Measurements from ENCODE around the gene RHOF. TPM values are rescaled to one million over a fixed set of nuclear protein-coding genes. Genes with fewer than 3 reads are reported as not detected.

RHOF gene
- total and polyA plus RNA-seq, 2 donors (not counting 1 experiment from before 2014, with no cell fraction given), result 2.3 to 6.8 TPM

DNA sequence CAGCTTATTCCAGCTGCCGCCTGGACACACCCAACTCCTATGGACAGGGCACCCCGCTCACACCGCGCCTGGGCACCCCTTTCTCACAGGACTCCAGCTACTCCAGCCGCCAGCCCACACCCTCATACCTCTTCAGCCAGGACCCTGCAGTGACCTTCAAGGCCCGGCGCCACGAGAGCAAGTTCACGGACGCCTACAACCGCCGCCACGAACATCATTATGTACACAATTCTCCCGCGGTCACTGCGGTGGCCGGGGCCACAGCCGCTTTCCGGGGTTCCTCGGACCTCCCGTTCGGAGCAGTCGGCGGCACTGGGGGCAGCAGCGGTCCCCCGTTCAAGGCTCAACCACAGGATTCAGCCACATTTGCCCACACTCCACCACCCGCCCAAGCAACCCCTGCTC is 16.2 kb upstream of the RHOF start:
- Histone ChIP-seq H3K4me3 (replicated peaks in 1 of 4; ENCODE audit: control extremely low read depth in 1 of 4, insufficient read depth in 1 of 4, low read depth in 3 of 4, low read length in 4 of 4) (no peak overlapping the region), H3K9me3 (ENCODE audit: control insufficient read depth, insufficient read depth, low read depth, low read length) (no peaks in the 10 kb centered on the region)

GRCh38 chr12:121808623-121809022 is 15.1 kb upstream of the RHOF start:
- peaks cover 88% of the 10 kb centered on the region for H3K79me2 ChIP-seq (ENCODE audit: control insufficient read depth, insufficient read depth, low read length)
- peaks cover 14% of the 10 kb centered on the region for H3K4me1 ChIP-seq (ENCODE audit: control insufficient read depth, extremely low read depth, insufficient read depth, low read length)
- no peak overlapping the region for H3K9ac ChIP-seq (ENCODE audit: insufficient read depth, low read length)
- H3K9me3 ChIP-seq (ENCODE audit: control insufficient read depth, insufficient read depth, low read depth, low read length), result no peaks in the 10 kb centered on the region
- H2AFZ ChIP-seq (ENCODE audit: low read length), result no peak overlapping the region
- H3K27me3 ChIP-seq (ENCODE audit: control insufficient read depth, insufficient read depth, low read length), result no peaks in the 10 kb centered on the region
- H3K36me3 ChIP-seq (ENCODE audit: control insufficient read depth, insufficient read depth, low read length), result peaks cover 32% of the 10 kb centered on the region
- TF ChIP-seq CTCF (conservative IDR thresholded peaks at IDR 0.05 in 1 of 2, IDR thresholded peaks at IDR 0.05 in 1 of 2; ENCODE audit: low read depth in 1 of 2, low read length in 2 of 2), result no peak
- no peak for TF ChIP-seq EZH2 (IDR thresholded peaks at IDR 0.05; ENCODE audit: low read length, missing control alignments)
- no peak overlapping the region for H3K4me3 ChIP-seq (replicated peaks in 1 of 4; ENCODE audit: control extremely low read depth in 1 of 4, insufficient read depth in 1 of 4, low read depth in 3 of 4, low read length in 4 of 4)
- no peaks in the 10 kb centered on the region for H4K20me1 ChIP-seq (ENCODE audit: control insufficient read depth, extremely low read depth, insufficient read depth, low read length)
- DNase-seq (ENCODE audit: low read depth in 2 of 2), result no peak
- H3K4me2 ChIP-seq (ENCODE audit: extremely low read depth, insufficient read depth, low read length), result no peak overlapping the region
- H3K27ac ChIP-seq (ENCODE audit: insufficient read depth, low read length), result no peak overlapping the region

More for the DNA sequence above, 16.2 kb upstream of the RHOF start:
- Histone ChIP-seq H3K4me2 (ENCODE audit: extremely low read depth, insufficient read depth, low read length) (no peak overlapping the region), H3K27me3 (ENCODE audit: control insufficient read depth, insufficient read depth, low read length) (no peaks in the 10 kb centered on the region), H3K36me3 (ENCODE audit: control insufficient read depth, insufficient read depth, low read length) (peaks cover 36% of the 10 kb centered on the region), H3K79me2 (ENCODE audit: control insufficient read depth, insufficient read depth, low read length) (peaks cover 93% of the 10 kb centered on the region), H3K27ac (ENCODE audit: insufficient read depth, low read length) (no peak overlapping the region), H3K9ac (ENCODE audit: insufficient read depth, low read length) (no peak overlapping the region), H4K20me1 (ENCODE audit: control insufficient read depth, extremely low read depth, insufficient read depth, low read length) (no peaks in the 10 kb centered on the region), H3K4me1 (ENCODE audit: control insufficient read depth, extremely low read depth, insufficient read depth, low read length) (peaks cover 14% of the 10 kb centered on the region), H2AFZ (ENCODE audit: low read length) (no peak overlapping the region)
- TF ChIP-seq EZH2 (IDR thresholded peaks at IDR 0.05; ENCODE audit: low read length, missing control alignments) (no peak), CTCF (conservative IDR thresholded peaks at IDR 0.05 in 1 of 2, IDR thresholded peaks at IDR 0.05 in 1 of 2; ENCODE audit: low read depth in 1 of 2, low read length in 2 of 2) (no peak)
- DNase-seq (ENCODE audit: low read depth in 2 of 2), result no peak

DNA sequence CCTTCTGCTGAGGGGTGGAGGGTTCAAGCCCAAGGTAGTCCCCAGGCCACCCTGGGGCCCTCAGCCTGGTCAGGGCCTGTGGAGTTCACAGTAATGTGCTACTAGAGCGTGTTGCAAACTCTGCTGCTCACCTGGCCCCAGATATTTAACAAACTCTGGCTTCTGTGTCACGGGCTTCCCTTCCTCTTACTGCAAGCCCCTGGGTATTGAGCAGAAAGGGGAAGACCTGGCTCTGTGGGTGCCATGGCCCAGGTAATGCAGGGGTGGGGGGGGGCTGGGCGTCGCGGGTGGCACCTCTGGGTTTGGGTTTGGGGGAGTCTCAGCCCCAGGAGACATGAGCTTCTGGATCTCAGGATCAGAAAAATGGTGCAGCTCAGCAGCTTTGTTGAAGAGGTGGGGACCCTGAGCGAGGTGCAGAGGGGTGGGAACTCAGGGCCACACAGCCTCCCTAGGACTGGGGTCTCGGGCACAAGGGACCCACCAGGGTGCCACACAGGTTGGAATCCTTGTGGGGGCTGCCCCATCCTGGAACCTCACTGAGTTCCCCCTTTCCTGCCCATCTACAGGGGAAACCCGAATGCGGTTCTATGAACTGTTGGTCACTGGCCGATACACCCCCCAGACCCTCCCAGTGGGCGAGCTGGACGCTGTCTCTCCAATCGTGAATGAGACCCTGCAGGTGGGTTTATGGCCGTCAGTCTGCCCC is 14.3 kb upstream of the RHOF start:
- Histone ChIP-seq H3K36me3 (ENCODE audit: control insufficient read depth, insufficient read depth, low read length) (peaks cover 32% of the 10 kb centered on the region), H3K9ac (ENCODE audit: insufficient read depth, low read length) (no peak overlapping the region), H3K4me3 (replicated peaks in 1 of 4; ENCODE audit: control extremely low read depth in 1 of 4, insufficient read depth in 1 of 4, low read depth in 3 of 4, low read length in 4 of 4) (no peak overlapping the region), H3K79me2 (ENCODE audit: control insufficient read depth, insufficient read depth, low read length) (peaks cover 80% of the 10 kb centered on the region), H4K20me1 (ENCODE audit: control insufficient read depth, extremely low read depth, insufficient read depth, low read length) (no peaks in the 10 kb centered on the region), H2AFZ (ENCODE audit: low read length) (no peak overlapping the region), H3K4me2 (ENCODE audit: extremely low read depth, insufficient read depth, low read length) (no peak overlapping the region), H3K9me3 (ENCODE audit: control insufficient read depth, insufficient read depth, low read depth, low read length) (no peaks in the 10 kb centered on the region), H3K27me3 (ENCODE audit: control insufficient read depth, insufficient read depth, low read length) (no peaks in the 10 kb centered on the region), H3K4me1 (ENCODE audit: control insufficient read depth, extremely low read depth, insufficient read depth, low read length) (peaks cover 14% of the 10 kb centered on the region), H3K27ac (ENCODE audit: insufficient read depth, low read length) (no peak overlapping the region)
- no peak for TF ChIP-seq EZH2 (IDR thresholded peaks at IDR 0.05; ENCODE audit: low read length, missing control alignments)
- no peak for TF ChIP-seq CTCF (conservative IDR thresholded peaks at IDR 0.05 in 1 of 2, IDR thresholded peaks at IDR 0.05 in 1 of 2; ENCODE audit: low read depth in 1 of 2, low read length in 2 of 2)
- DNase-seq (ENCODE audit: low read depth in 2 of 2), result no peak

Data from fibroblast of lung (primary cell).